NCI-H460 (cell line): ENCODE data around the gene APP. TPM values are rescaled to one million over a fixed set of nuclear protein-coding genes. Genes with fewer than 3 reads are reported as not detected.

Experiments
- DNase-seq: peaks from one replicate; pipeline ENCODE4 v3.0.0-alpha.2; 2016; ENCODE audit warnings: low read depth; ENCODE audit errors: extremely low read depth
- total RNA-seq: library from RNA; depleted of rRNA; stranded (reverse); fragments of >200 nt; shearing (Covaris generic); gene quantifications from 2 replicates; pipeline ENCODE4 v1.2.3, GENCODE V29; 2014

Gene APP
- total RNA-seq, 1 experiment from 2014 or later: 320 TPM

DNA sequence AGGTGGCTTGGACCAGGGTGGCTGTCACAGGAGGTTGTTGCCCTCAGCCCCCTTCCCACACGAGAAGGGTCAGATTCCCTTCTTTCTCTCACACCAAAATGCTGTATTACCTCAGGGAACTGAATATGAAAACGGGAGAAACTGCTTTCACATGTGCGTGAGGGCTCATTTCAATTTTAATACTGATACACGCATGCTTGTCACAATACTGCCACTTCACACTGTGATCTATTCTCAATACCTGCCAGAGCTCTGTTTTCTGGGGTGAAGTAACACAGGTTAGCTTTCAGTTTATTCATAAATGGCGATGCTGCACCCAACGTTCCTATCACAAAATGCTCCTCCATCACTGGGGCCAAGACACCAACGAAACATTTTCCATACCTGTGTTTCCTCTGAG, 181.8 kb downstream of the APP start:
- DNase-seq: no peak

DNA sequence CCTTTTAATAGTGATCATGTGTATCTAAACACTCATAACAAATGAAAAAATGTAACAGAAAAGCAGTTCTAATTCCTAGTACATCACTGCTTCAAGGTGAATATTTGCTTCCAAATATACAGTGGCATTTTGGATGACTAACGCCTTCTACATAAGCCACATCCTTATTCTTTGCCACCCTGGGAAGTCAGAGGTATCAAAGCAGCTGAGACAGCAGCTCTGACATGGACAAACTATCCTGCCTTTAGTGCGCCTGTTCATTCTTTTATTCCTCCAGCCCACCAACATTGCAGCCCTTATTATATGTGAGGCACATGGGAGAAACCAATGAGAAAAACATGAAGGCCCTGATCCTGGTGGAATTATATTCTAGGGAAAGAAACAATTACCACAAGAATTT, 183.0 kb downstream of the APP start:
- DNase-seq: no peak

DNA sequence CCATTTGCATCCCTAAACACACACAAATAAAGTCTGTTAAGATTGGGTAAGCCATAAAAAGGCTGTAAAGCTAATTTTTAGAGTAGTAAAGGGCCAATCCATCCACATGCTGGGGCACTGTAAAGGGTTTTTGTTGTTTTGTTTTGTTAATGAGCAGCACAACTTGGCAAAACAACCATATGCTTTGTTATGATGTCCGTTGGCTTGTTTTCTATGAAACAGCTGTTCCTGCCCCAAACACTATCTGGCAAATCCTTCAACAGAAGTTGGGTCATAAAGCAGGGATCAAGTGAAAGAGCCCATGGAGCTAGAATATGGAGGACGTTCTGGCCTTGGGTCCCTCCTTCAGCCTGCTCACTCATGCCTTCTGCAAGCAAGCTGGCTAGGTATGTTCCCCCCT, 183.6 kb downstream of the APP start:
- DNase-seq: no peak

DNA sequence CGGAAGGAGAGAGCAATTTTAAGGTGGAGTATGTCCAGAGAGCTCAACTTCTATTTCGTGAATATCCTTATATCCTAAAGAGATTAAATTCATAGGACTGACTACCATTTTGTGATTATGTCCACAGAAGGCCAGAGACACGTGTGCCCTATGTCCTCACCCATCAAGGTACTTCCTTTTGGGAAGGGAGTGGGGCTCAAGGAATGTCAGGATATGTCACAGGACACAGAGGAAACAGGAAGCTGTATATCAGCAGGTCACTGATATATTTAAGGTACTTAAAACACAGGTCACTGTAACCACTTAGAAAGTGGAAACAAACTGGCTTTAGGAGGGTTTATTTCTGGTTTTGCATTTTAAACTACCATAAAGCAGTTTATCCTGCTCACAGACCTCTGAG, 184.6 kb downstream of the APP start:
- DNase-seq: no peak

- DNase-seq: no peak
These were observed 186.0 kb downstream of the APP start for GRCh38 chr21:25984538-25984937.

DNA sequence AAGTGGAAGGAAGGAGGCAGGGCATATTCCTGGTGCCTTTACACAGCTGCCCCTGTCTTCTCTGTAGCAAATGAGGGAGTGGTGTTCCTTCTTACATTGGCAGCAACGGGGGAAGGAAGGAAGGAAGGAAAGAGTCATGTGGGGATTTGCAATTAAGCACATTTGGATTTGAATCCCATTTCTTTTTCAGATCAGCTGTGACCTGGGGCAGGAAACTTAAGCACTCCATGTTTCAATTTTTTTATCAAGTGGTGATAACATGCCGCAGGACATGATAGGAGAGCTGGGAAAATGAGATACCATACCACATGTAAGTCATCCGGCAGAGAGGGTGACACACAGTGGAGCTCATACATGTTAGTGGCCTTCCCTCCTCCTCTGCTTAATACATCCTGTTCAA, 186.8 kb downstream of the APP start:
- no peak for DNase-seq

DNA sequence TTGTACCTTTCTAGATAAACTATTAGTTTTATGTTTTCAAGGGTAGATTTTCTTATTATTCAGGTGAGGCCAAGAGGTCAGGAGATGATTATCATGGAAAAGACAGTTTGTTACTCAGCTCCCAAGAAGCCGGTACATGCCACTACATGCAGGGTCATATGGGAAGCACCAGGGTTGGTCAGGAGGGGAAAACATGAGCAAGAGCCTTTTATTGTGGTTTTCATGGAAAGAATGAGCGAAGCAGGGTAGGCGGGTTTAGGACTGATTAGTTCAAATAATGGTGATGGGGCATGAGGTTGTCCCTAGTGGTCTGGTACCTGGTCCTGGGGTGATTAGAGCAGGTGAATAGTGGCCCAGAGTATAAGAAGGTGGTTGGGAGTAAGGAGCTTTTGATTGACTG, 189.9 kb downstream of the APP start:
- DNase-seq: no peak

DNA sequence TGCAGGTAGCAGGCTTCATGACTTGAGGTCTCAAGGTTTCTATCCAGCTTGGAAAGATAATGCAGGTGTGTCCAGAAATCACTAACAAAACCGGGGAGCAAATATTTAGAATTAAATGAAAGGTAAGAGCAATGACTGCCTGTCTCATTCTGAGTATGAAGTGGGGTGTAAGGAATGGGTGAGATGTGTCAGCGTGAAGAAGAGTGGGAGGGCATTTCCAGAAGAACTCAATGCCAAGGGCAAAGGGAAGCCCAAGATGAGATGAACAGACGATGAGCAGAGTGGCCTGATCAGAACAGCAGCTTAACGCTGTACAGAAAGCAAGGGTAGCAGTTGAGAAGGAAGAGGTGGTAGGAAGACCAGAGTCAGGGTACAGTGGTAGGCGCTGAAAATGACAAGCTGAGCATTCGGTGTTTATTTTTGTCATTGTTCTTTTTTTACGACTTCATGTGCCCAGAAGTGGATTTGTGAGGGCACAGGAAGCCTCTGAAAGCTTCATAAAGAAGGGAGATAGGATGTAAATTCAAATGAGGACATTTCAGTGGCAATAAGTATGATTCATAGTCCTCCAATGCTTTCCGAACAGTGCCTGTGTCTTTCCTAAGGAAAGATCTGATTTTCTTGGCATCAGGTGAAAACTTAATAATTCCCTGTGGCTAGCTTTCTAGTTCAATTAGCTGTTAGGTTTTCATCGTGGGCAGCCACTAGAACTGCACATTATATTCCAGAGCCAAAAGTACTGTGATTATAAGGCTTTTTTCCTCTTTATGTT, 190.5 kb downstream of the APP start:
- no peak for DNase-seq

DNA sequence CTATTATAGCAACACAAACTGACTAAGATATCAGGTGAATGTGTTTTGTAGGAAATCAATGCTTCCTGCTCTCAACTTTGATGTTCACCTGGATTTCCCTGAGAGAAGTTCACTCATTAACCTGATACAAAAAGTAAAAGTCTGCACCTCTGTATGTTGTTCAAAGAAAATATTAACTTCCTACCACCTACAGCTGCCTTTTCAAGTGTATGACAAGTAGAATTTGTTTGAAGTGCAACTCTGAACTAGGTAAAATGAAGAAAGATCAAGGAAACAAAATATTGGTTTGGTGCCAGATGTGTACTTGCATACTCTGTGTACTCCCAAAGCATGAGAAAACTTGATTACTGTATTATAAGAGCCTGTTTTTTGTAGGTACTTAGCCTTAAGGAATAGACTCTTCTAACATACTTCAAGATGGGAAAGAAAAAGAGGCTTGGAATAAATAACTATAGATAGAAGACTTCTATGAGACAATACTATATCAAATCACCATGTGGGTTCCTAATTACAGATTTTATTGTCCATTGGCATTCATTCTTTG, 193.4 kb downstream of the APP start:
- DNase-seq: no peak

GRCh38 chr21:25974964-25975363, 195.6 kb downstream of the APP start:
- DNase-seq: no peak

GRCh38 chr21:25970254-25970930, 200.2 kb downstream of the APP start:
- DNase-seq: no peak

GRCh38 chr21:25967901-25968438, 202.6 kb downstream of the APP start:
- DNase-seq: no peak

DNA sequence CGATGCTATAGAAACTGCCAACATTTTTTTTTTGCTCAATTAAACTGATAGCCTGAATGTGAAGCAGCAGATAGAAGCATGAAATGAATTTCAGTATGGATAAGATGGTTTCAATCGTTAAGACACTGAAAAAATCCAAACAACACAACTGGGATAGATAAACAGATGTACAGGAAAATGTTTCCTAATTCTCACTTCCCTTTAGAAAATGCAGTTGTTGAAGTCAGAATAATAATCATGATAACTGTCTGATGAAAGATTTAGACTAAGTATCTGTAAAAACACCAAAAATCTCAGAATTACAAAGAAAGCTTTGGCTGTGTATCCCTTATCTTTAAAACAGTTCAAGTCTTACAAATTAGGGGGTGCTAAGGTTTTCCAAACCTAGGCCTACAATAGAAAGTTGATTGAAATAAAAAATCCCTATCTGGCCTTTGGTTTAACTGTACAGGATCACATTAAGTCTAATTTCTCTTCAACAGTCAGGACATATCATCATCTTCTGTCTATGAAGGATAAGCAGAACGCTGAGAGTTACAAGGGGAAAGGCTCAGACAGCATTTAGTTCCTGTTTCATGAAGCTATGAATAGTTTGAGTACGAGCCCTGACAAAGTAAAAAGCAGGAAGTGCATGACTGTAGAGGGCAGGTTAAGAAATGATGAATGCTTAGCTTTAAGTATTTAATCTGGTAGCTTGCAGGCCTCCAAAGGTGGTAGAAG, 203.2 kb downstream of the APP start:
- no peak for DNase-seq

DNA sequence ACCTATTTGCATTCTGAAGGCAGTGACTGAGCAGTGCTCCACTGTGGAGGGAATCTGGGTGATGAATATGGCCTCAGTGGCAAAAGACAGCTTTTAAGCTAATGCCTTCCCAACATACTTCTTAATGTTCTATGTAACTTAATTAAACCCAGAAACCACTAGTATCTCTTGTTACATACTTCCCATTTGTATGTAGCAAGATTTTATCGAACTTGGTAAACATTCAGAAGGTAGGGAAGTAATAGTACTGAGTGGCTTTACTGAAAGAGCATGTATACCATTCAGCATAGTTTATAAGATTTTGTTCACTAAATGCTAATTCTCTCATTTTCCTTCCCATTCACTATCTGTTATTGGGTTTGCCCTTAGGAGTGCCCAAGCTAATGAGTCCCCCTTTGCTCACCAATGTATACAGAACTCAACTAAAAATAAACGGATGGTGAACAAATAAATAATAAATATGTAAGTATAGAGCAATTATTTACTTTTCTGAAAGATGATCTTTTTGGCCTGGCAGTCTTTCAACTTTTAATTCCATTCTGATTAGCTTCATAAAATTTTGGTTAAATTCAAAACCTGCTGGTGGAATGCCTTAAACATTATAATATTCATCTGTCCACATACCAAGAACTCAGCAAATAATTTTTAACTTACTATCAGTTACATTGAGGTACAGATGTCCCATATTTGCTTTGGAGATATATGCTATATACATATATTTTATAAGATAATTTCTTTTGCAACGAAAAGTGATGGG, 204.4 kb downstream of the APP start:
- no peak for DNase-seq

GRCh38 chr21:25964926-25965325, 205.6 kb downstream of the APP start:
- no peak for DNase-seq

DNA sequence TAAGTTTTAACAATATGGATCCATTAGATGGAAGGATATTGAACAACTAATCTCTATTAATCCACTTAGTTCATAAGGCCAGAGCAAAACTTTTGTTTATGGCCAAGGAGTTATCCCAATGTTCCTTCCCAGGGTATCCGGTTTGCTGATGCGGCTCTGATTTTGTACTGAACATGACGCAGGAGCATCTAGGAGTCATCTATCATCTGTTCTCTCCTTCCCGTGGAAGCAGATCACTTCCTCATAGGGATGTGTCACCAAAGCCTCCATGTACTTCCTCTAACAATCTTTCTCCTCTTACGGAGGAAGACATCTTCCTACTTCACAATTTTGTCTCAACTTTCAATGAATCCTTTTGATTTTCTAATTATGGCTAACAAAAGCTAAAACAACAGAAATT, 206.6 kb downstream of the APP start:
- no peak for DNase-seq

DNA sequence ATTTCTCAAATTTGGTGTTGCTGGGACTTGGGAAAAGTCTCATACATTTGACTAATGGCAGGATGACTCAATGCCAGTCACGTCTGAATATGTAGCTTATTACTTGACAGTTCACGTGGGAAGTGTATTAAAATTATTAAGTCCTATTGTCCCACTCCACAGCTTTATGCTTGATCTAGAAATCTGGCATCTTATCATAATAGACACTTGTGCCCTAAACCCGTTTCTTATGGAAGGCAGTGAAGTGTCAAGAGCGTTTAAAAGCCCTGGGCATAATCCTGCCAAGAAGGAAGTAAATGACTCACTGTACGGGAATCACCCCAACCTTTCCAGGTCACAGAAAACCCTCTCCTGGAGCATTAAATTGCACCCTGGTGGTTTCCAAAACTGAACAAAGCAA, 207.4 kb downstream of the APP start:
- DNase-seq: no peak

DNA sequence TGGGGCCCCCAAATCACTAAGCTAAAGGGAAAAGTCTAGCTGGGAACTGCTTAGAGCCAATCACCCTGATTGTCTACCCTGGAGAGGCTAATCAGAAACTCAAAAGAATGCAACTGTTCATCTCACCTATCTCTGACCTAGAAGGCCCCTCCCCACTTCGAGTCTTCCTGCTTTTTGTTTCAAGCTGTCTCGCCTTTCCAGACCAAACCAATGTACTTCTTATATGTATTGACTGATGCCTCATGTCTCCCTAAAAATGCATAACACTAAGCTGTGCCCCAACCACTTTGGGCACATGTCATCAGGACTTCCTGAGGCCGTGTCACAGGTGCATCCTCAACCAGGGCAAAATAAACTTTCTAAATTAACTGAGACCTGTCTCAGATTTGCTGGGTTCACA, 209.5 kb downstream of the APP start:
- DNase-seq: no peak

DNA sequence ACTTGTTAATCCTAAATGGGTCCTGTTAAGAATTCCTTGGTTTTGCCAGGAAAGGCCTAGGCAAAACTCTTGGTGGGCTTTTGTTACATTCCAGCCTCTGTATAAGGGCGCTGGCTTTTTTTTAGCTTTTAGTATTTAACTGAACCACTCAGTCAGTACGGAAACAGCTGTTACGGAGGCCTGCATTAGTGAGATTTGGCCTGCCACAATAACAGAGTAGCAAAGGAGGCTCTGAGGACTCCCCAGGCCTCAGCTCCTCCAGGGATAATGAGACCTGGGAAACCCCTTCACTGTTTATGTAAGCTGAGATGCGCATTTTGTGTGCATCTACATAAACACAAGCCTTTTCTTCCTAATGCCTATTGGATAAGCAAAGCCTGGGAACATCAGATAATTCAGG, 210.2 kb downstream of the APP start:
- DNase-seq: no peak

GRCh38 chr21:25959799-25960198, 210.8 kb downstream of the APP start:
- no peak for DNase-seq
